ENCODE measurements around the gene ADAM15.

GRCh38 chr1:155064111-155064831, 13.2 kb downstream of the ADAM15 start:
- TF ChIP-seq POLR2A (IDR thresholded peaks at IDR 0.05) (no peak), CTCF (IDR thresholded peaks at IDR 0.05) (no peak), EP300 (IDR thresholded peaks at IDR 0.05) (no peak)
